Esophagus squamous epithelium (tissue), 4 donors: ENCODE data around the gene OBSCN.

Experiments used
- CTCF ChIP-seq, 6 experiments: fragments of 450-650 bp in 4 of 6; fragments of 200-600 bp in 2 of 6; sonication (generic) in 2 of 6; IDR thresholded peaks; one replicate each; pipeline ENCODE4 v1.5.1; 2016 to 2019; ENCODE audit warnings: antibody characterized with exemption in 6 of 6, mild to moderate bottlenecking in 4 of 6, moderate library complexity in 4 of 6
- POLR2A ChIP-seq, 4 donors: fragments of 450-650 bp; IDR thresholded peaks; one replicate each; pipeline ENCODE4 v1.6.1; 2017; ENCODE audit warnings: antibody characterized with exemption in 4 of 4, mild to moderate bottlenecking in 4 of 4, moderate library complexity in 3 of 4

DNA sequence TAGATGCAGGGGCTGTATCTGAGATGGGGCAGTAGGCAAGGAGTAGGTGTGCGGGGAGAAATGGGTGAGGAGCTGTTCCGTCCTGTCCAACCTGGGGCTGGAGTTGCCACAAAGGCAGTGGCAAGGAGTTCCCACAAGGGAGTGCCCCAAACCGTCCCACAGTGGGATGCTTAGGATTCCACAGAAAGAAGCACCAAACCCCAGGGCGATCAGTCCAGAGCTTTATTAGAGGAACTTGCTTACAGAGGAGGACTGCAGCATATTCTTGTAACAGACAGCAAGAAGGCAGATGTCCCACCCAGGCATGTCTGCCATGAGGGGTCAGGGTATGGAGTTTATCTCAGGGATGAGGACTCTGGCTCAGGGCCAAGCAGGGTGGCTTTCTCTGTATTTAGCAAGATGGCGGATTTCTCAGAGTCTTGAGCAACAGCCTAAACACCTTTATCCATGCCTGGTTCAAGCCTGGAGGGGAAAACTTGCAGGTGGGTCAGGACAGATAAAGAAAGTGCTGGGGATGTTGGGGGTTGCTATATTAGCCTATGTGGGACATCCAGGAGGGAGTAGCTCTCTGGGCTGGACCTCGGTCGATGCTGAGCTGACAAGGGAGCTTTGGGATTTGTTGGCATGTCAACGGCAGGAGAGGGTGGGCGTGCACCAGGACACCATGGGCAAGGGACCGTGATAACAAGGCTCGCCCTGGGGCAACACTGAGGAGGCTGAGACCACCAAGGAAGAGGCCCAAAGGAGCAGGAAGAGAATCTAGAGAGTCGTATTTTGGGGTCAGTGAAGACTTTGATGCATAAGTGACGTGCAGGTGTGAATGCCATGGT is 32.8 kb downstream of the OBSCN start:
- no peak for TF ChIP-seq CTCF (IDR thresholded peaks at IDR 0.05)
- no peak for TF ChIP-seq POLR2A (IDR thresholded peaks at IDR 0.05)
